ENCODE measurements around the gene STAC3. TPM values are rescaled to one million over a fixed set of nuclear protein-coding genes. Genes with fewer than 3 reads are reported as not detected.

The STAC3 gene
- total RNA-seq, 1 donor from 2014 or later, result 5.1 TPM

- no peak for DNase-seq (ENCODE audit: low spot score)
- Mint-ChIP-seq H3K27me3 (ENCODE audit: insufficient read depth, low read depth) (peaks cover 36% of the 10 kb centered on the region), H3K4me3 (no peak overlapping the region), H3K4me1 (peaks cover 31% of the 10 kb centered on the region), H3K9me3 (peaks cover 2% of the 10 kb centered on the region), H3K27ac (no peak overlapping the region), H3K36me3 (peaks cover 9% of the 10 kb centered on the region)
- Histone ChIP-seq H3K4me3 (no peak overlapping the region), H3K27ac (no peak overlapping the region), H3K9me3 (ENCODE audit: low read depth) (no peaks in the 10 kb centered on the region), H3F3A (ENCODE audit: low read depth) (peaks cover 33% of the 10 kb centered on the region), H2AFZ (replicated peaks) (no peak overlapping the region), H4K20me1 (ENCODE audit: low read depth) (peaks cover 44% of the 10 kb centered on the region), H3K27me3 (peaks cover 43% of the 10 kb centered on the region), H3K9ac (no peak overlapping the region), H3K4me1 (peaks cover 26% of the 10 kb centered on the region), H3K36me3 (no peaks in the 10 kb centered on the region), H3K79me2 (ENCODE audit: low read depth) (no peaks in the 10 kb centered on the region), H3K4me2 (no peak overlapping the region)
- TF ChIP-seq, protein P1, sequence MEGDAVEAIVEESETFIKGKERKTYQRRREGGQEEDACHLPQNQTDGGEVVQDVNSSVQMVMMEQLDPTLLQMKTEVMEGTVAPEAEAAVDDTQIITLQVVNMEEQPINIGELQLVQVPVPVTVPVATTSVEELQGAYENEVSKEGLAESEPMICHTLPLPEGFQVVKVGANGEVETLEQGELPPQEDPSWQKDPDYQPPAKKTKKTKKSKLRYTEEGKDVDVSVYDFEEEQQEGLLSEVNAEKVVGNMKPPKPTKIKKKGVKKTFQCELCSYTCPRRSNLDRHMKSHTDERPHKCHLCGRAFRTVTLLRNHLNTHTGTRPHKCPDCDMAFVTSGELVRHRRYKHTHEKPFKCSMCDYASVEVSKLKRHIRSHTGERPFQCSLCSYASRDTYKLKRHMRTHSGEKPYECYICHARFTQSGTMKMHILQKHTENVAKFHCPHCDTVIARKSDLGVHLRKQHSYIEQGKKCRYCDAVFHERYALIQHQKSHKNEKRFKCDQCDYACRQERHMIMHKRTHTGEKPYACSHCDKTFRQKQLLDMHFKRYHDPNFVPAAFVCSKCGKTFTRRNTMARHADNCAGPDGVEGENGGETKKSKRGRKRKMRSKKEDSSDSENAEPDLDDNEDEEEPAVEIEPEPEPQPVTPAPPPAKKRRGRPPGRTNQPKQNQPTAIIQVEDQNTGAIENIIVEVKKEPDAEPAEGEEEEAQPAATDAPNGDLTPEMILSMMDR (IDR thresholded peaks at IDR 0.05), result no peak
- TF ChIP-seq EZH2 (IDR thresholded peaks at IDR 0.05), result no peak
- no peak for TF ChIP-seq EZH2phosphoT487 (IDR thresholded peaks at IDR 0.05)
Measured at GRCh38 chr12:57212701-57213057, 38.3 kb downstream of the STAC3 start.

DNA sequence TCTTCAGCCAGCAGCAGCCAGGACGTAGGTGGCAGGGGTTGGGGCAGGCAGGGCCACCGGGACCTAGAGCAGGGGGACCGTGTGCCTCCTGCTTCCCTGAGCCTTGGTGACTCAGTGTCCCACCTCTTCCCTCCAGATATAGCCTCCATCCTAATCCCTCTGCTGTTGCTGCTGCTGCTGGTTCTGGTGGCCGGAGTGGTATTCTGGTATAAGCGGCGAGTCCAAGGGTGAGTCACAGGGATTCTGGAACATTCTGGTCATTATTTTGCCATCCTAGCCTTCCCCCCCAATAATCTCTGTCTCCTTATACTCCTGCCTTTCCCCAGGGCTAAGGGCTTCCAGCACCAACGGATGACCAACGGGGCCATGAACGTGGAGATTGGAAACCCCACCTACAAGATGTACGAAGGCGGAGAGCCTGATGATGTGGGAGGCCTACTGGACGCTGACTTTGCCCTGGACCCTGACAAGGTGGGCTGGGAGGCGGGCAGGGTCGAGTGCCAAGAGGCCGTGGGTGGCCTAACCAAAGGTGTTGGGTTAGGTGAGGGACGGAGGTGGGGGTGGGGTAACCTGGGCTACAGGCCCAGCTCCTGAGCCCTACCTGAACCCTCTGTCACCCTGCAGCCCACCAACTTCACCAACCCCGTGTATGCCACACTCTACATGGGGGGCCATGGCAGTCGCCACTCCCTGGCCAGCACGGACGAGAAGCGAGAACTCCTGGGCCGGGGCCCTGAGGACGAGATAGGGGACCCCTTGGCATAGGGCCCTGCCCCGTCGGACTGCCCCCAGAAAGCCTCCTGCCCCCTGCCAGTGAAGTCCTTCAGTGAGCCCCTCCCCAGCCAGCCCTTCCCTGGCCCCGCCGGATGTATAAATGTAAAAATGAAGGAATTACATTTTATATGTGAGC, 38.9 kb downstream of the STAC3 start:
- H2AFZ ChIP-seq (replicated peaks), result no peak overlapping the region
- no peak overlapping the region for H3K27ac ChIP-seq
- Mint-ChIP-seq H3K27me3 (ENCODE audit: insufficient read depth, low read depth) (peaks cover 30% of the 10 kb centered on the region), H3K36me3 (peaks cover 12% of the 10 kb centered on the region), H3K27ac (no peak overlapping the region), H3K9me3 (no peaks in the 10 kb centered on the region), H3K4me1 (peaks cover 26% of the 10 kb centered on the region), H3K4me3 (no peak overlapping the region)
- no peaks in the 10 kb centered on the region for H3K79me2 ChIP-seq (ENCODE audit: low read depth)
- peaks cover 37% of the 10 kb centered on the region for H4K20me1 ChIP-seq (ENCODE audit: low read depth)
- no peak for DNase-seq (ENCODE audit: low spot score)
- no peak overlapping the region for H3K4me2 ChIP-seq
- H3K9me3 ChIP-seq (ENCODE audit: low read depth), result no peaks in the 10 kb centered on the region
- no peaks in the 10 kb centered on the region for H3K36me3 ChIP-seq
- H3K4me3 ChIP-seq, result no peak overlapping the region
- H3K9ac ChIP-seq, result no peak overlapping the region
- H3K27me3 ChIP-seq, result peaks cover 37% of the 10 kb centered on the region
- H3K4me1 ChIP-seq, result peaks cover 20% of the 10 kb centered on the region
- peaks cover 29% of the 10 kb centered on the region for H3F3A ChIP-seq (ENCODE audit: low read depth)
- TF ChIP-seq EZH2phosphoT487 (IDR thresholded peaks at IDR 0.05) (no peak), EZH2 (IDR thresholded peaks at IDR 0.05) (no peak)
- TF ChIP-seq, protein P1 (IDR thresholded peaks at IDR 0.05), result no peak

DNA sequence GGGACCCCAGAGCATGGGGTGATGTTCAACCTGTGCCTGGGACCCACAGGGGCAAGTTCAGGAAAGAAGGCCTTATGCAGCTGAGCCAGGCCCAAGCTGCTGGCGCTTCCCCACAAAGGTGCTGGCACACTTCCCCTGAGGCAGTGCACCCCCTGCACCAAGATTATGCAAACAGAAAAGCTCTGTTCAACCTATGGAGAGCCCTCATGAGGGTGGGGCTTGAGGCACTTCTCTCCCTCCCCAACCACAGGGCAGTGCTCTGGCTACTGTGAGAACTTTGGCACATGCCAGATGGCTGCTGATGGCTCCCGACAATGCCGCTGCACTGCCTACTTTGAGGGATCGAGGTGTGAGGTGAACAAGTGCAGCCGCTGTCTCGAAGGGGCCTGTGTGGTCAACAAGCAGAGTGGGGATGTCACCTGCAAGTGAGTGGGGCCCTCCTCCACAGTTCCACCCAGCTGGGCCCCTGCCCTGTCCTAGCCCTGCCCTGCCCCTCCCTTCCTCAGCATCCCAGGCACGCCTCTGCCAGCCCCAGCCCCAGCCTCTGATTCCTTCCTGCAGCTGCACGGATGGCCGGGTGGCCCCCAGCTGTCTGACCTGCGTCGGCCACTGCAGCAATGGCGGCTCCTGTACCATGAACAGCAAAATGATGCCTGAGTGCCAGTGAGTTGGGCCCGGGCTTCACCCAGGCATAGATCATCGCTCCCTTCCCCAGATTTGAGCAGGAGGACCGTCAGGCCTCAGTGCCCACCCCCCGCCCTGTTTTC, 39.9 kb downstream of the STAC3 start:
- H3K27ac ChIP-seq, result no peak overlapping the region
- peaks cover 27% of the 10 kb centered on the region for H3K27me3 ChIP-seq
- no peak overlapping the region for H3K4me3 ChIP-seq
- TF ChIP-seq, protein P1 (IDR thresholded peaks at IDR 0.05), result no peak
- TF ChIP-seq EZH2 (IDR thresholded peaks at IDR 0.05), result no peak
- no peak for TF ChIP-seq EZH2phosphoT487 (IDR thresholded peaks at IDR 0.05)
- H2AFZ ChIP-seq (replicated peaks), result no peak overlapping the region
- H3K9ac ChIP-seq, result no peak overlapping the region
- H3K79me2 ChIP-seq (ENCODE audit: low read depth), result no peaks in the 10 kb centered on the region
- Mint-ChIP-seq H3K36me3 (peaks cover 12% of the 10 kb centered on the region), H3K9me3 (no peaks in the 10 kb centered on the region), H3K4me1 (peaks cover 26% of the 10 kb centered on the region), H3K27me3 (ENCODE audit: insufficient read depth, low read depth) (peaks cover 26% of the 10 kb centered on the region), H3K4me3 (no peak overlapping the region), H3K27ac (no peak overlapping the region)
- peaks cover 25% of the 10 kb centered on the region for H3F3A ChIP-seq (ENCODE audit: low read depth)
- peaks cover 30% of the 10 kb centered on the region for H4K20me1 ChIP-seq (ENCODE audit: low read depth)
- peaks cover 14% of the 10 kb centered on the region for H3K4me1 ChIP-seq
- H3K36me3 ChIP-seq, result no peaks in the 10 kb centered on the region
- H3K9me3 ChIP-seq (ENCODE audit: low read depth), result no peaks in the 10 kb centered on the region
- no peak for DNase-seq (ENCODE audit: low spot score)
- no peak overlapping the region for H3K4me2 ChIP-seq

Measured in neural progenitor cell (in vitro differentiated cells).